ENCODE results near the gene EYS. TPM values are rescaled to one million over a fixed set of nuclear protein-coding genes. Genes with fewer than 3 reads are reported as not detected.

EYS gene
- total RNA-seq, 3 donors from 2014 or later = 0.16 to 0.61 (median 0.60) TPM

GRCh38 chr6:63774961-63775360, 1932.1 kb downstream of the EYS start:
- Histone ChIP-seq H3K36me3 (ENCODE audit: low read depth) (no peaks in the 10 kb centered on the region), H3K4me3 (no peak overlapping the region), H3K4me1 (ENCODE audit: low read depth) (no peaks in the 10 kb centered on the region), H3K9me3 (no peaks in the 10 kb centered on the region)
- no peak for DNase-seq
- intact Hi-C loops (cut with DNase I, micrococcal nuclease) = no loop called here
- no peak for ATAC-seq
- no peak for TF ChIP-seq CTCF (IDR thresholded peaks at IDR 0.05)

GRCh38 chr6:63773200-63773599, 1933.8 kb downstream of the EYS start:
- H3K4me3 ChIP-seq = no peak overlapping the region
- H3K4me1 ChIP-seq (ENCODE audit: low read depth) = no peaks in the 10 kb centered on the region
- intact Hi-C loops (cut with DNase I, micrococcal nuclease) = no loop called here
- DNase-seq (no peak), ATAC-seq (peak; percentile 62)
- H3K36me3 ChIP-seq (ENCODE audit: low read depth) = no peaks in the 10 kb centered on the region
- H3K9me3 ChIP-seq = no peaks in the 10 kb centered on the region
- TF ChIP-seq CTCF (IDR thresholded peaks at IDR 0.05) = no peak

GRCh38 chr6:63765828-63766227, 1941.2 kb downstream of the EYS start:
- H3K9me3 ChIP-seq = peaks cover 10% of the 10 kb centered on the region
- no peak for TF ChIP-seq CTCF (IDR thresholded peaks at IDR 0.05)
- peaks cover 4% of the 10 kb centered on the region for H3K4me1 ChIP-seq (ENCODE audit: low read depth)
- no peaks in the 10 kb centered on the region for H3K36me3 ChIP-seq (ENCODE audit: low read depth)
- H3K4me3 ChIP-seq = no peak overlapping the region
- intact Hi-C loops (cut with DNase I, micrococcal nuclease) = loop anchor here (2.0 to 10.0 kb wide), 2 partner anchors 167 to 411 kb away; no protein-coding TSS in a partner anchor
- DNase-seq (no peak), ATAC-seq (no peak)

GRCh38 chr6:63764318-63764916, 1942.6 kb downstream of the EYS start:
- ATAC-seq (no peak), DNase-seq (peak in 1 of 3 donors; percentile 9)
- intact Hi-C loops (cut with DNase I, micrococcal nuclease) = loop anchor here (2.0 to 10.0 kb wide), 3 partner anchors 166 to 410 kb away; no protein-coding TSS in a partner anchor
- Histone ChIP-seq H3K9me3 (peaks cover 10% of the 10 kb centered on the region), H3K36me3 (ENCODE audit: low read depth) (no peaks in the 10 kb centered on the region), H3K4me3 (no peak overlapping the region), H3K4me1 (ENCODE audit: low read depth) (peaks cover 4% of the 10 kb centered on the region)
- TF ChIP-seq CTCF (IDR thresholded peaks at IDR 0.05) = no peak

GRCh38 chr6:63760199-63760598, 1946.8 kb downstream of the EYS start:
- no peak for TF ChIP-seq CTCF (IDR thresholded peaks at IDR 0.05)
- Histone ChIP-seq H3K36me3 (ENCODE audit: low read depth) (no peaks in the 10 kb centered on the region), H3K9me3 (peaks cover 20% of the 10 kb centered on the region), H3K4me1 (ENCODE audit: low read depth) (peaks cover 4% of the 10 kb centered on the region), H3K4me3 (no peak overlapping the region)
- ATAC-seq (no peak), DNase-seq (no peak)
- intact Hi-C loops (cut with DNase I, micrococcal nuclease) = loop anchor here in 1 of 2 donors (5.0 to 10.0 kb wide), 2 partner anchors 163 to 405 kb away; no protein-coding TSS in a partner anchor

All from mucosa of descending colon (tissue), 3 donors.